ENCODE results near the gene IDH3A. TPM values are rescaled to one million over a fixed set of nuclear protein-coding genes. Genes with fewer than 3 reads are reported as not detected.

IDH3A gene
- total RNA-seq, 1 experiment from 2014 or later, result 40.2 TPM

DNA sequence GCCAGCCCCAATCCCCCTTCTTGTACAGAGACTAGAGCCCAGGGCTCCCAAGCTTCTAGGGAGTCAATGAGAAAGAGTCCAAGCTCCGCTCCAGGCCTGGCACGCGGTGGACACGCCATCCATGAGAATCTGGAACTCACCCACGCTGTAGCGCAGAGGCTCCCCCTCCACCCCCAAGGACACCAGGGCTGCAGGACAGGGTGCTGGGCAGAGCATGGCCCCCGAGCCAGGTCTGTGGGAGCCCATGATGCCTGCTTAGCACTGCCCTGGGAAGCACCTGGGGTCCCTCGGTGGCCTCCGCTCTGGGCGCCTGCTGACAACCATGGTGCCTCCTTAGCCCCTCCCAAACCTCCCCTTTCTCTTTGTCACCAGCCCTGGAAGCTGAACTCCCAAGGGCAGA is 56.7 kb downstream of the IDH3A start:
- H3K14ac ChIP-seq (ENCODE audit: insufficient read depth, low read length), result no peak overlapping the region
- no peak overlapping the region for H2BK12ac ChIP-seq (ENCODE audit: insufficient read length, low read depth, low read length)
- no peaks in the 10 kb centered on the region for H3K27me3 ChIP-seq (ENCODE audit: insufficient read depth, low read length)
- no peaks in the 10 kb centered on the region for H3K9me3 ChIP-seq (ENCODE audit: control insufficient read depth, low read depth, low read length)
- no peak overlapping the region for H4K5ac ChIP-seq (ENCODE audit: insufficient read length, low read depth, low read length)
- no peak overlapping the region for H3K4me3 Mint-ChIP-seq
- H3K27me3 Mint-ChIP-seq (ENCODE audit: low read depth), result peaks cover 2% of the 10 kb centered on the region
- TF ChIP-seq, protein P1, sequence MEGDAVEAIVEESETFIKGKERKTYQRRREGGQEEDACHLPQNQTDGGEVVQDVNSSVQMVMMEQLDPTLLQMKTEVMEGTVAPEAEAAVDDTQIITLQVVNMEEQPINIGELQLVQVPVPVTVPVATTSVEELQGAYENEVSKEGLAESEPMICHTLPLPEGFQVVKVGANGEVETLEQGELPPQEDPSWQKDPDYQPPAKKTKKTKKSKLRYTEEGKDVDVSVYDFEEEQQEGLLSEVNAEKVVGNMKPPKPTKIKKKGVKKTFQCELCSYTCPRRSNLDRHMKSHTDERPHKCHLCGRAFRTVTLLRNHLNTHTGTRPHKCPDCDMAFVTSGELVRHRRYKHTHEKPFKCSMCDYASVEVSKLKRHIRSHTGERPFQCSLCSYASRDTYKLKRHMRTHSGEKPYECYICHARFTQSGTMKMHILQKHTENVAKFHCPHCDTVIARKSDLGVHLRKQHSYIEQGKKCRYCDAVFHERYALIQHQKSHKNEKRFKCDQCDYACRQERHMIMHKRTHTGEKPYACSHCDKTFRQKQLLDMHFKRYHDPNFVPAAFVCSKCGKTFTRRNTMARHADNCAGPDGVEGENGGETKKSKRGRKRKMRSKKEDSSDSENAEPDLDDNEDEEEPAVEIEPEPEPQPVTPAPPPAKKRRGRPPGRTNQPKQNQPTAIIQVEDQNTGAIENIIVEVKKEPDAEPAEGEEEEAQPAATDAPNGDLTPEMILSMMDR (conservative IDR thresholded peaks at IDR 0.05), result no peak
- no peaks in the 10 kb centered on the region for H3K23me2 ChIP-seq (ENCODE audit: insufficient read length, low read depth, low read length, poor library complexity, severe bottlenecking)
- H3K9me3 Mint-ChIP-seq, result no peaks in the 10 kb centered on the region
- H3K23ac ChIP-seq (ENCODE audit: insufficient read length, low read depth, low read length), result no peak overlapping the region
- no peak overlapping the region for H3K4me2 ChIP-seq (ENCODE audit: insufficient read depth, insufficient read length, low read length)
- H3K4me1 Mint-ChIP-seq, result peaks cover 6 to 7% of the 10 kb centered on the region in 2 experiments; a peak in 3 of 4 replicates
- H3K18ac ChIP-seq (ENCODE audit: insufficient read length, low read depth, low read length), result no peak overlapping the region
- no peak overlapping the region; the same call in 1 of the 2 replicates for H2BK15ac ChIP-seq (ENCODE audit: low read depth, low read length)
- no peak overlapping the region for H3K27ac Mint-ChIP-seq
- H3K27ac ChIP-seq (ENCODE audit: insufficient read length, low read depth, low read length), result no peak overlapping the region
- H3K9ac ChIP-seq (ENCODE audit: extremely low read depth, insufficient read length, low read length), result no peak overlapping the region
- H4K91ac ChIP-seq (ENCODE audit: insufficient read length, low read depth, low read length), result peak overlapping the region; percentile 71
- H4K20me1 ChIP-seq (ENCODE audit: control insufficient read depth, insufficient read depth, insufficient read length), result no peaks in the 10 kb centered on the region
- no peak overlapping the region for H3T11ph ChIP-seq (ENCODE audit: low read length)
- no peak overlapping the region for H2AK5ac ChIP-seq (ENCODE audit: insufficient read length, low read length)
- no CpG with 5 or more reads among the region's 10 CpGs for WGBS (ENCODE audit: extremely low coverage, insufficient read length, low lambda C conversion rate)
- no peak overlapping the region for H2AFZ ChIP-seq (ENCODE audit: low read length)
- H3K36me3 Mint-ChIP-seq (ENCODE audit: insufficient read depth in 1 of 3, low read depth in 3 of 3), result no peaks in the 10 kb centered on the region
- H4K8ac ChIP-seq (replicated peaks; ENCODE audit: insufficient read length, low read depth, low read length), result no peak overlapping the region
- H3K4me1 ChIP-seq (ENCODE audit: insufficient read depth, low read length), result no peaks in the 10 kb centered on the region
- H3K4ac ChIP-seq (ENCODE audit: low read depth, low read length), result no peak overlapping the region; the same call in 1 of the 2 replicates
- no peak overlapping the region for H2BK120ac ChIP-seq (ENCODE audit: low read depth, low read length, poor library complexity, severe bottlenecking)
- no peak for DNase-seq
- H3K56ac ChIP-seq (ENCODE audit: insufficient read length, low read depth, low read length), result no peak overlapping the region
- H2BK20ac ChIP-seq (ENCODE audit: low read depth, low read length, poor library complexity, severe bottlenecking), result no peak overlapping the region
- H3K79me1 ChIP-seq (ENCODE audit: insufficient read depth, low read depth, low read length, poor library complexity, severe bottlenecking), result no peaks in the 10 kb centered on the region
- H3K79me2 ChIP-seq (ENCODE audit: insufficient read depth, low read length), result no peaks in the 10 kb centered on the region
- H2BK5ac ChIP-seq (ENCODE audit: insufficient read length, low read length), result no peak overlapping the region
